ENCODE measurements around the gene BRINP3. TPM values are rescaled to one million over a fixed set of nuclear protein-coding genes. Genes with fewer than 3 reads are reported as not detected.

The BRINP3 gene
- total RNA-seq, 1 experiment from 2014 or later, result not detected

- Histone ChIP-seq H3K27ac (ENCODE audit: low read depth, low read length, poor library complexity, severe bottlenecking) (peak overlapping the region; percentile 16), H3K27me3 (replicated peaks; ENCODE audit: insufficient read depth, low read depth, low read length, poor library complexity) (no peaks in the 10 kb centered on the region), H3K4me3 (ENCODE audit: low read depth, low read length, poor library complexity, severe bottlenecking) (peak overlapping the region; percentile 56), H3K36me3 (ENCODE audit: insufficient read depth, low read length, poor library complexity, severe bottlenecking) (no peaks in the 10 kb centered on the region), H3K4me1 (ENCODE audit: insufficient read depth, low read length, poor library complexity, severe bottlenecking) (peaks cover 15% of the 10 kb centered on the region), H3K9me3 (ENCODE audit: low read depth, low read length, poor library complexity, severe bottlenecking) (no peaks in the 10 kb centered on the region)
- DNase-seq (ENCODE audit: low spot score), result peak; percentile 60
- no peak for TF ChIP-seq EZH2 (IDR thresholded peaks at IDR 0.05; ENCODE audit: borderline replicate concordance, low read depth, low read length, poor library complexity, severe bottlenecking)
- CTCF ChIA-PET, result no interaction called here
- TSS peak; percentile 83 for BruUV-seq (replicated peaks)
- intact Hi-C loops (cut with micrococcal nuclease; ENCODE audit: unreplicated experiment), result no loop called here
- POLR2A ChIA-PET (ENCODE audit: low non-redundant PET), result interaction anchor here (0.7 kb wide), 1 partner anchor 1144 kb away, joined by 10 read pairs; no protein-coding TSS in a partner anchor
Observed at GRCh38 chr1:190479050-190479397, 1.4 kb upstream of the BRINP3 start.

DNA sequence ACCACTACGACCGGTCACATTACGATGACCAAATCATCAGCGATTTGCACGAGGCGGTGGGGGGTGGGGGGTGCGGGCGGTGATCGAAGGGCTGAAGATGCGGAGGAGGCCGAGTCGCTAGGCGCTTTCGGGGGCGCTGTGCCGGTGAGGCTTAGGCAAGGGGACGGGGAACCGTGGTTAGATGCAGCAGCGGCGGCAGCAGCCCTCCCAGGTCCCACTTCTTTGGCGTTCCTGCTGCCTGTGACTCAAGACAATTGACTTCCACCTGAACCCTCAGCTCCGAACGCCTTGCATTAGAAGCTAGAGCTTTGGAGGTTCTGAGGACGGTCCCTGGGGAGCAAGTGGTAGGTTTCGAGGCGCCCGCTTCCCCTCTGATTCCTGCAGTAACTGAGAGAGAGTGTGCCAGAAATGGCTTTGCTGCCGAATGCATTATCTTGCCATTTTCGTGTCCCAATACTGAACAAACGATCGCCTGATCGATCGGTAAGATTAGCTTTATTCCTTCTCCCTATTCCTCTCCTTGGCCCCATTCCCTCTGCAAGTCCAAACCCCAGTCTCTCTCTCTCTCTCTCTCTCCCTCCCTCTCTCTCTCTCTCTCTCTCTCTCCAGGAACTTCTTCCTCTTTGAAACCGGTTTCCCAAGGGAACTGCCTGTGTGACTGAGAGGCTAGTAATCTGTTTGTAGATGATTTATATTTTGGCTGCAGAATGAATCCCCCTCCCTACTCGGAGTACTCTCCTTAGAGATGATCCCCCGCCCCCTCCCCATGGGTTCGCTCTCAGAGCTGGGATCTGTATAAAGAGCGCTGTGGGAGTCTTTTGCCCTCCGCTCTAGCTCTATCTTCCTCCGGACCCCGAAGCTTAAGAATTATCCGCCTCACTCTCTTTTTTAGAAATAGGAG is 735 bp upstream of the BRINP3 start:
- H3K36me3 ChIP-seq (ENCODE audit: insufficient read depth, low read length, poor library complexity, severe bottlenecking), result no peaks in the 10 kb centered on the region
- H3K27me3 ChIP-seq (replicated peaks; ENCODE audit: insufficient read depth, low read depth, low read length, poor library complexity), result no peaks in the 10 kb centered on the region
- intact Hi-C loops (cut with micrococcal nuclease; ENCODE audit: unreplicated experiment), result no loop called here
- H3K4me1 ChIP-seq (ENCODE audit: insufficient read depth, low read length, poor library complexity, severe bottlenecking), result peaks cover 15% of the 10 kb centered on the region
- H3K9me3 ChIP-seq (ENCODE audit: low read depth, low read length, poor library complexity, severe bottlenecking), result no peaks in the 10 kb centered on the region
- peak; percentile 82 for DNase-seq (ENCODE audit: low spot score)
- peak overlapping the region; percentile 56 for H3K4me3 ChIP-seq (ENCODE audit: low read depth, low read length, poor library complexity, severe bottlenecking)
- H3K27ac ChIP-seq (ENCODE audit: low read depth, low read length, poor library complexity, severe bottlenecking), result peak overlapping the region; percentile 16
- CTCF ChIA-PET, result no interaction called here
- TF ChIP-seq EZH2 (IDR thresholded peaks at IDR 0.05; ENCODE audit: borderline replicate concordance, low read depth, low read length, poor library complexity, severe bottlenecking), result no peak
- TF ChIP-seq, protein P1, sequence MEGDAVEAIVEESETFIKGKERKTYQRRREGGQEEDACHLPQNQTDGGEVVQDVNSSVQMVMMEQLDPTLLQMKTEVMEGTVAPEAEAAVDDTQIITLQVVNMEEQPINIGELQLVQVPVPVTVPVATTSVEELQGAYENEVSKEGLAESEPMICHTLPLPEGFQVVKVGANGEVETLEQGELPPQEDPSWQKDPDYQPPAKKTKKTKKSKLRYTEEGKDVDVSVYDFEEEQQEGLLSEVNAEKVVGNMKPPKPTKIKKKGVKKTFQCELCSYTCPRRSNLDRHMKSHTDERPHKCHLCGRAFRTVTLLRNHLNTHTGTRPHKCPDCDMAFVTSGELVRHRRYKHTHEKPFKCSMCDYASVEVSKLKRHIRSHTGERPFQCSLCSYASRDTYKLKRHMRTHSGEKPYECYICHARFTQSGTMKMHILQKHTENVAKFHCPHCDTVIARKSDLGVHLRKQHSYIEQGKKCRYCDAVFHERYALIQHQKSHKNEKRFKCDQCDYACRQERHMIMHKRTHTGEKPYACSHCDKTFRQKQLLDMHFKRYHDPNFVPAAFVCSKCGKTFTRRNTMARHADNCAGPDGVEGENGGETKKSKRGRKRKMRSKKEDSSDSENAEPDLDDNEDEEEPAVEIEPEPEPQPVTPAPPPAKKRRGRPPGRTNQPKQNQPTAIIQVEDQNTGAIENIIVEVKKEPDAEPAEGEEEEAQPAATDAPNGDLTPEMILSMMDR (conservative IDR thresholded peaks at IDR 0.05; ENCODE audit: low read depth, low read length), result peak; percentile 37; the same call in 1 of the 2 replicates
- no TSS peak for BruUV-seq (replicated peaks)
- POLR2A ChIA-PET (ENCODE audit: low non-redundant PET), result interaction anchor here (0.7 kb wide), 1 partner anchor 1144 kb away, joined by 10 read pairs; no protein-coding TSS in a partner anchor

DNA sequence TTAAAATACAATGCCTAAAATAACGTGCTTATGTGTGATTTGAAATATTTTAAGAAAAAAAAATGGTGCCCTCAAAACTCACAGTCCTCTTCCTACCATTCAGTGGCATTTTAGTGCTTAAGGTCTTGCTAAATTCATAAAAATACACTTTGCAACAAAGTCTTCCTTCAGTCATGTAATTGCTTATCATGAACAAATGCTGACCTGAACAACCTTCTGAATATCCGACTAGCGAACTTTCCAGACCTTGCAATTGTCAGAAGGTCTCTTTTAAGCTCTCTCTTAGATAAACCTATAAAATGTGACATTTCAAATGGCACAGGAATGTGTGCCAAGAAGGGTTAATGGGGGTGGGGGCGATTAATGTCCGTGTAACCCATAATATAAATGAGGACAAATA is 858 bp downstream of the BRINP3 start:
- BruUV-seq (replicated peaks), result no TSS peak
- ChIA-PET POLR2A (ENCODE audit: low non-redundant PET) (no interaction called here), CTCF (no interaction called here)
- intact Hi-C loops (cut with micrococcal nuclease; ENCODE audit: unreplicated experiment), result no loop called here
- TF ChIP-seq, protein P1 (conservative IDR thresholded peaks at IDR 0.05; ENCODE audit: low read depth, low read length), result no peak
- TF ChIP-seq EZH2 (IDR thresholded peaks at IDR 0.05; ENCODE audit: borderline replicate concordance, low read depth, low read length, poor library complexity, severe bottlenecking), result no peak
- H3K27ac ChIP-seq (ENCODE audit: low read depth, low read length, poor library complexity, severe bottlenecking), result no peak overlapping the region
- no peaks in the 10 kb centered on the region for H3K9me3 ChIP-seq (ENCODE audit: low read depth, low read length, poor library complexity, severe bottlenecking)
- no peaks in the 10 kb centered on the region for H3K27me3 ChIP-seq (replicated peaks; ENCODE audit: insufficient read depth, low read depth, low read length, poor library complexity)
- DNase-seq (ENCODE audit: low spot score), result no peak
- H3K4me1 ChIP-seq (ENCODE audit: insufficient read depth, low read length, poor library complexity, severe bottlenecking), result peaks cover 15% of the 10 kb centered on the region
- H3K4me3 ChIP-seq (ENCODE audit: low read depth, low read length, poor library complexity, severe bottlenecking), result no peak overlapping the region
- H3K36me3 ChIP-seq (ENCODE audit: insufficient read depth, low read length, poor library complexity, severe bottlenecking), result no peaks in the 10 kb centered on the region
